ENCODE measurements around the gene LMO7. TPM values are rescaled to one million over a fixed set of nuclear protein-coding genes. Genes with fewer than 3 reads are reported as not detected.

The LMO7 gene
- polyA plus RNA-seq, 1 donor = 149 TPM

- 18% methylated on average over 2 of the region's 2 CpGs for WGBS (ENCODE audit: insufficient coverage, low lambda C conversion rate)
- Histone ChIP-seq H3K9me3 (ENCODE audit: control insufficient read depth, low read depth, low read length) (no peaks in the 10 kb centered on the region), H3K4me1 (ENCODE audit: control insufficient read depth, insufficient read depth, low read length) (no peaks in the 10 kb centered on the region), H3K27ac (ENCODE audit: low read length) (no peak overlapping the region), H3K4me3 (ENCODE audit: low read length) (no peak overlapping the region), H3K27me3 (ENCODE audit: control insufficient read depth, insufficient read depth, low read length) (no peaks in the 10 kb centered on the region), H3K36me3 (ENCODE audit: control insufficient read depth, insufficient read depth, low read length) (no peaks in the 10 kb centered on the region)
- no peak for DNase-seq
These were observed 260.1 kb downstream of the LMO7 start for GRCh38 chr13:75896271-75896670.

DNA sequence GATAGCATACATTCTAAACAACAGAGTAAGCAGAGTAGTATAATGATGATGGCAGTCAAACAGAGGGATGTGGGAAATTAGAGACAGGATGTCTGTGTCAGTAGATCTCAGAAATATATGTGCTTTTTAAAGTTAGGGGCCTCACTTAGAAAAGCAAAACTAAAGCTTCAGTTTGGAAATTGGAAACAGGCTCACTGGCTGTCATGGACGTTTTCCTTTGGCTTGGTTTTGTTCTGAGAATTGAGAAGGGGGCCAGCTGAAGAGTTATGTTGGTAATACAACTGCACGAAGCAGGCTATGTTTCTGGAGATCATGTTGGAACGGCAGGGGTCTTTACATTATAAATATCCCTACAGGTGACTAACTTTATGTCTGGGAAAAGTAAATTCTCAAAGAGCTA, 261.3 kb downstream of the LMO7 start:
- Histone ChIP-seq H3K27me3 (ENCODE audit: control insufficient read depth, insufficient read depth, low read length) (no peaks in the 10 kb centered on the region), H3K27ac (ENCODE audit: low read length) (no peak overlapping the region), H3K4me1 (ENCODE audit: control insufficient read depth, insufficient read depth, low read length) (no peaks in the 10 kb centered on the region), H3K4me3 (ENCODE audit: low read length) (no peak overlapping the region), H3K9me3 (ENCODE audit: control insufficient read depth, low read depth, low read length) (no peaks in the 10 kb centered on the region), H3K36me3 (ENCODE audit: control insufficient read depth, insufficient read depth, low read length) (no peaks in the 10 kb centered on the region)
- no peak for DNase-seq
- WGBS (ENCODE audit: insufficient coverage, low lambda C conversion rate) = no CpG with 5 or more reads among the region's 3 CpGs

DNA sequence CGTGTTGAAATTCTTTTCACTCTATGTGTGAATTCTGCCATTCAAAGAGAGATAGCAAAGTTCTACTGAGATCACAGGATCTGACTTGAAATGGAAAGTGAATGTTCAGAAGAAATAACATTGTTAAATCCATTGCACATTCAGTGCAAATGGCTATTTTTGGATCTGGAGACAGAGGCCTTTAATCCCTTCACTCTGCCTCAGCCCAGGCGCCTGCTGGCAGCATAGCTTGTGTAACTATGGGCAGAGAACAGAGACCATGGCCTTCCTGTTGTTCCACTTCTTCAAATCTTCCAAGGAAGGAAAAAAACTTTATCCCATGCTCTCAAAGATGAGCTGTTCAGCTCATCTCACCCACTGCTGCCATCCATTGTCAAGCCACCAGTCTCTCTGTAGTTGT, 265.4 kb downstream of the LMO7 start:
- Histone ChIP-seq H3K4me1 (ENCODE audit: control insufficient read depth, insufficient read depth, low read length) (no peaks in the 10 kb centered on the region), H3K27me3 (ENCODE audit: control insufficient read depth, insufficient read depth, low read length) (no peaks in the 10 kb centered on the region), H3K36me3 (ENCODE audit: control insufficient read depth, insufficient read depth, low read length) (no peaks in the 10 kb centered on the region), H3K9me3 (ENCODE audit: control insufficient read depth, low read depth, low read length) (no peaks in the 10 kb centered on the region), H3K4me3 (ENCODE audit: low read length) (no peak overlapping the region), H3K27ac (ENCODE audit: low read length) (no peak overlapping the region)
- DNase-seq = no peak
- WGBS (ENCODE audit: insufficient coverage, low lambda C conversion rate) = no CpG with 5 or more reads among the region's 2 CpGs

GRCh38 chr13:75902166-75903104, 266.3 kb downstream of the LMO7 start:
- Histone ChIP-seq H3K4me1 (ENCODE audit: control insufficient read depth, insufficient read depth, low read length) (no peaks in the 10 kb centered on the region), H3K27me3 (ENCODE audit: control insufficient read depth, insufficient read depth, low read length) (no peaks in the 10 kb centered on the region), H3K36me3 (ENCODE audit: control insufficient read depth, insufficient read depth, low read length) (no peaks in the 10 kb centered on the region), H3K9me3 (ENCODE audit: control insufficient read depth, low read depth, low read length) (no peaks in the 10 kb centered on the region), H3K27ac (ENCODE audit: low read length) (no peak overlapping the region), H3K4me3 (ENCODE audit: low read length) (no peak overlapping the region)
- DNase-seq = no peak
- 90% methylated on average over 2 of the region's 8 CpGs for WGBS (ENCODE audit: insufficient coverage, low lambda C conversion rate)

GRCh38 chr13:75904012-75904411, 267.9 kb downstream of the LMO7 start:
- DNase-seq = no peak
- no peaks in the 10 kb centered on the region for H3K36me3 ChIP-seq (ENCODE audit: control insufficient read depth, insufficient read depth, low read length)
- no CpG with 5 or more reads among the region's 2 CpGs for WGBS (ENCODE audit: insufficient coverage, low lambda C conversion rate)
- H3K4me1 ChIP-seq (ENCODE audit: control insufficient read depth, insufficient read depth, low read length) = no peaks in the 10 kb centered on the region
- no peaks in the 10 kb centered on the region for H3K9me3 ChIP-seq (ENCODE audit: control insufficient read depth, low read depth, low read length)
- no peak overlapping the region for H3K27ac ChIP-seq (ENCODE audit: low read length)
- no peak overlapping the region for H3K4me3 ChIP-seq (ENCODE audit: low read length)
- H3K27me3 ChIP-seq (ENCODE audit: control insufficient read depth, insufficient read depth, low read length) = no peaks in the 10 kb centered on the region

DNA sequence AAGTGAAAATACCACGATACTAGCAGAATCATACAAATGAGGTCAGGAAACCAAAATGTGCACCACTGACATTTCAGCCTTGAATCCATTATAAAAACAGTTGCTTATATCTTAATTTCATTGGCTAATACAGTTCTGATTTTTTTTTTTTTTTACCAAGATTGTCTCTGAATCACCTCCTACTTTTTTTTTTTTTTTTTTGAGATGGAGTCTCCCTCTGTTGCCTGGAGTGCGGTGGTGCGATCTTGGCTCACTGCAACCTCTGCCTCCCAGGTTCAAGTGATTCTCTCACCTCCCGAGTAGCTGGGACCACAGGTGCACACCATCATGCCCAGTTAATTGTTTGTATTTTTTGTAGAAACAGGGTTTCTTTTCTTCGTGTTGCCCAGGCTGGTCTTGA, 270.2 kb downstream of the LMO7 start:
- Histone ChIP-seq H3K9me3 (ENCODE audit: control insufficient read depth, low read depth, low read length) (no peaks in the 10 kb centered on the region), H3K27ac (ENCODE audit: low read length) (no peak overlapping the region), H3K36me3 (ENCODE audit: control insufficient read depth, insufficient read depth, low read length) (no peaks in the 10 kb centered on the region), H3K4me3 (ENCODE audit: low read length) (no peak overlapping the region), H3K27me3 (ENCODE audit: control insufficient read depth, insufficient read depth, low read length) (no peaks in the 10 kb centered on the region), H3K4me1 (ENCODE audit: control insufficient read depth, insufficient read depth, low read length) (no peaks in the 10 kb centered on the region)
- 100% methylated on average over 1 of the region's 5 CpGs for WGBS (ENCODE audit: insufficient coverage, low lambda C conversion rate)
- no peak for DNase-seq

GRCh38 chr13:75907044-75907443, 270.9 kb downstream of the LMO7 start:
- Histone ChIP-seq H3K4me3 (ENCODE audit: low read length) (no peak overlapping the region), H3K27me3 (ENCODE audit: control insufficient read depth, insufficient read depth, low read length) (no peaks in the 10 kb centered on the region), H3K4me1 (ENCODE audit: control insufficient read depth, insufficient read depth, low read length) (no peaks in the 10 kb centered on the region), H3K36me3 (ENCODE audit: control insufficient read depth, insufficient read depth, low read length) (no peaks in the 10 kb centered on the region), H3K9me3 (ENCODE audit: control insufficient read depth, low read depth, low read length) (no peaks in the 10 kb centered on the region), H3K27ac (ENCODE audit: low read length) (no peak overlapping the region)
- no peak for DNase-seq
- WGBS (ENCODE audit: insufficient coverage, low lambda C conversion rate) = no CpG with 5 or more reads among the region's 5 CpGs

- no peak for DNase-seq
- 93% methylated on average over 2 of the region's 4 CpGs for WGBS (ENCODE audit: insufficient coverage, low lambda C conversion rate)
- H3K4me3 ChIP-seq (ENCODE audit: low read length) = no peak overlapping the region
- no peaks in the 10 kb centered on the region for H3K36me3 ChIP-seq (ENCODE audit: control insufficient read depth, insufficient read depth, low read length)
- H3K9me3 ChIP-seq (ENCODE audit: control insufficient read depth, low read depth, low read length) = no peaks in the 10 kb centered on the region
- no peaks in the 10 kb centered on the region for H3K4me1 ChIP-seq (ENCODE audit: control insufficient read depth, insufficient read depth, low read length)
- H3K27ac ChIP-seq (ENCODE audit: low read length) = no peak overlapping the region
- no peaks in the 10 kb centered on the region for H3K27me3 ChIP-seq (ENCODE audit: control insufficient read depth, insufficient read depth, low read length)
These were observed 272.0 kb downstream of the LMO7 start for GRCh38 chr13:75908141-75908540.

Other genes starting within 250 kb of the LMO7 start
- 10.1 TPM for gene TBC1D4, start 154.2 kb upstream of the LMO7 start, polyA plus RNA-seq
- 240 TPM for gene COMMD6, start 98.5 kb upstream of the LMO7 start, polyA plus RNA-seq
- 27.3 TPM for gene UCHL3, start 86.5 kb upstream of the LMO7 start, polyA plus RNA-seq